Keratinocyte (primary cell): Measurements from ENCODE around the gene SKIDA1.

Experiments used
- CTCF ChIP-seq, 3 experiments: IDR thresholded peaks in 1 of 3; conservative IDR thresholded peaks in 1 of 3; optimal IDR thresholded peaks in 1 of 3; 2 replicates in 2 of 3; 3 replicates in 1 of 3; pipeline versions ENCODE3 to v1.5.1; 2011; ENCODE audit warnings: low read length in 3 of 3, mild to moderate bottlenecking in 3 of 3, moderate library complexity in 2 of 3, control low read depth in 1 of 3, inconsistent platforms in 1 of 3; ENCODE audit not compliant: insufficient read depth in 2 of 3; ENCODE audit errors: extremely low read depth in 1 of 3
- EZH2 ChIP-seq: IDR thresholded peaks from one replicate; pipeline ENCODE4 v1.6.1; 2012; ENCODE audit warnings: inconsistent platforms, mild to moderate bottlenecking, low read length, moderate library complexity

DNA sequence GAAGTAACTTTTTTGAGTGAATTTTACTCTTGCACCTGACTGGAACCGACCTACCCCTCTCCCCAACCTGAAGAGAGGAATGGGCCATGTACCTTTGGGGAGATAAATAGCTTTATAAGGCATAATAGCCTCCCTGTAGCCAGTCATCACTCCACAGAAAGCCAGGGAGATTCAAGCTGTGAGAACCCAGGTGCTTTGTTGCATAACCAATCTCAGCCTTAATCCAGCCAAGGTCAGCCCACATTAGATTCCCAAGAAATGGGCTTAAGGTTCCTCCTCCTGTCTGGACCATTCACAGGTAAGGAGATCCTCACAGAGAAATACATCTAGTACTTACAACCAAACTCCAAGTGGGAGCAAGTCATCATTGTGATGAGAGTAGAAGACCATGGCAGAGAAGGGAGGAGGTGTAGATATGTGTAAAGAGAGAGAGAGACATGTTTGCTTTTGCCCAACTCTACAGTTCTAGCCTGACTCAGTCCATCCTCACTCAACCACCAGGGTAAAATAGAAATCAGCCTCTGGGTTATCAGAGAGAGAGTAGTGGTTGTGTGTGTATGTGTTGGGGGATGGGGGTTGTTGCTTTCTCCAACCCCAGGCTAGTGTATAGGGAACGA lies 23.6 kb downstream of the SKIDA1 start:
- TF ChIP-seq CTCF (optimal IDR thresholded peaks at IDR 0.05 in 1 of 3, IDR thresholded peaks at IDR 0.05 in 1 of 3, conservative IDR thresholded peaks at IDR 0.05 in 1 of 3; ENCODE audit: extremely low read depth in 1 of 3, insufficient read depth in 2 of 3, low read length in 3 of 3), result no peak
- no peak for TF ChIP-seq EZH2
